H1 (cell line): ENCODE results near the gene SLC12A4. TPM values are rescaled to one million over a fixed set of nuclear protein-coding genes. Genes with fewer than 3 reads are reported as not detected.

ENCODE experiments used
- CTCF ChIA-PET: fragments of 300-600 bp; sonication (Branson Sonifier 250); formaldehyde crosslinking; loops from one replicate; lab custom pipeline; 2021; ENCODE audit not compliant: partially characterized antibody; lab: Charles Lee
- POLR2A ChIA-PET: fragments of 300-600 bp; sonication (Branson Sonifier 250); formaldehyde crosslinking; loops from one replicate; lab custom pipeline; 2021; ENCODE audit warnings: inconsistent platforms; ENCODE audit not compliant: partially characterized antibody; lab: Charles Lee
- DNase-seq, 2 experiments: peaks; one replicate each; pipeline versions ENCODE4 v3.0.0 to v3.0.0-alpha.2; 2010 to 2022; ENCODE audit warnings: low spot score in 2 of 2, low read depth in 1 of 2, mixed read lengths in 1 of 2
- FAIRE-seq: peaks from 2 replicates; lab custom pipeline; 2011; peaks lifted over from hg19 to GRCh38; lab: Jason Lieb, UNC
- H2AFZ ChIP-seq: 2 replicates; pipeline ENCODE4 v1.8.1; 2012; ENCODE audit warnings: low read length, inconsistent platforms
- H2AK5ac ChIP-seq: 2 replicates; pipeline ENCODE4 v1.6.1; 2013; ENCODE audit warnings: low read depth, low read length
- H2BK120ac ChIP-seq: replicated peaks from 2 replicates; pipeline ENCODE3; 2013; ENCODE audit warnings: low read depth, low read length, inconsistent platforms
- H2BK12ac ChIP-seq: 2 replicates; pipeline ENCODE4 v1.6.1; 2013; ENCODE audit warnings: low read depth, low read length
- H2BK15ac ChIP-seq: 2 replicates; pipeline ENCODE4 v1.6.1; 2013; ENCODE audit warnings: low read length
- H2BK20ac ChIP-seq: 2 replicates; pipeline ENCODE4 v1.6.1; 2013; ENCODE audit warnings: low read length
- H2BK5ac ChIP-seq: 2 replicates; pipeline ENCODE4 v1.6.1; 2013; ENCODE audit warnings: low read depth, low read length
- H3K14ac ChIP-seq: 2 replicates; pipeline ENCODE4 v1.6.1; 2013; ENCODE audit warnings: inconsistent platforms; ENCODE audit not compliant: insufficient read length
- H3K18ac ChIP-seq: 2 replicates; pipeline ENCODE4 v1.6.1; 2013; ENCODE audit warnings: low read length; ENCODE audit errors: extremely low read depth
- H3K23ac ChIP-seq: 2 replicates; pipeline ENCODE4 v1.6.1; 2013; ENCODE audit warnings: inconsistent platforms; ENCODE audit not compliant: insufficient read length
- H3K23me2 ChIP-seq: 2 replicates; pipeline ENCODE4 v1.6.1; 2013; ENCODE audit warnings: low read depth, low read length
- H3K27ac ChIP-seq: 2 replicates; pipeline ENCODE4 v1.6.1; 2011; ENCODE audit warnings: low read depth, low read length, inconsistent platforms
- H3K27me3 ChIP-seq, 4 experiments: replicated peaks in 1 of 4; 1 replicate in 1 of 4; 2 replicates in 3 of 4; pipeline versions ENCODE4 v1.6.1 to v1.8.1; 2011 to 2013; ENCODE audit warnings: low read length in 3 of 4, mild to moderate bottlenecking in 3 of 4, inconsistent platforms in 2 of 4, mixed read lengths in 2 of 4, moderate library complexity in 1 of 4; ENCODE audit not compliant: control insufficient read depth in 3 of 4, insufficient read depth in 3 of 4; ENCODE audit errors: extremely low read depth in 1 of 4
- H3K36me3 ChIP-seq, 4 experiments: 2 replicates each; pipeline versions ENCODE4 v1.6.1 to v1.8.1; 2011 to 2013; ENCODE audit warnings: mild to moderate bottlenecking in 4 of 4, low read length in 3 of 4, moderate library complexity in 2 of 4, control low read depth in 1 of 4, inconsistent platforms in 1 of 4; ENCODE audit not compliant: insufficient read depth in 4 of 4, control insufficient read depth in 2 of 4
- H3K4ac ChIP-seq: replicated peaks from 2 replicates; pipeline ENCODE3; 2013; ENCODE audit warnings: low read length, low read depth, mixed read lengths, inconsistent platforms; ENCODE audit not compliant: insufficient read length
- H3K4me1 ChIP-seq, 4 experiments: replicated peaks in 1 of 4; 1 replicate in 1 of 4; 2 replicates in 3 of 4; pipeline versions ENCODE4 v1.6.1 to v1.8.1; 2011 to 2013; ENCODE audit warnings: low read length in 3 of 4, inconsistent platforms in 2 of 4, mixed read lengths in 1 of 4; ENCODE audit not compliant: insufficient read depth in 4 of 4, control insufficient read depth in 3 of 4
- H3K4me2 ChIP-seq, 2 experiments: 2 replicates each; pipeline versions ENCODE4 v1.6.1 to v1.8.1; 2011 to 2013; ENCODE audit warnings: low read depth in 2 of 2, low read length in 2 of 2, control low read depth in 1 of 2, inconsistent platforms in 1 of 2, mild to moderate bottlenecking in 1 of 2; ENCODE audit not compliant: insufficient read depth in 1 of 2
- H3K4me3 ChIP-seq, 4 experiments: fragments of 200-600, 300-600 bp in 1 of 4; sonication (generic), shearing (Covaris generic), sonication (Bioruptor Twin) in 1 of 4; 2 replicates each; pipeline versions ENCODE4 v1.5.1 to v1.8.1; 2011 to 2016; ENCODE audit warnings: low read length in 4 of 4, low read depth in 3 of 4, control low read depth in 2 of 4, inconsistent platforms in 2 of 4, mild to moderate bottlenecking in 2 of 4, mixed read lengths in 1 of 4, moderate library complexity in 1 of 4; ENCODE audit not compliant: insufficient read depth in 2 of 4; ENCODE audit errors: extremely low read depth in 1 of 4
- H3K56ac ChIP-seq: replicated peaks from 2 replicates; pipeline ENCODE3; 2013; ENCODE audit warnings: low read depth, mild to moderate bottlenecking, mixed read lengths, low read length, inconsistent platforms; ENCODE audit not compliant: insufficient read length
- H3K79me1 ChIP-seq: 2 replicates; pipeline ENCODE4 v1.6.1; 2013; ENCODE audit warnings: low read depth, low read length, control low read depth
- H3K79me2 ChIP-seq, 2 experiments: 2 replicates each; pipeline versions ENCODE4 v1.6.1 to v1.8.1; 2012 to 2013; ENCODE audit warnings: low read length in 2 of 2, mild to moderate bottlenecking in 2 of 2, inconsistent platforms in 1 of 2; ENCODE audit not compliant: insufficient read depth in 2 of 2, control insufficient read depth in 1 of 2
- H3K9ac ChIP-seq, 4 experiments: replicated peaks in 1 of 4; 1 replicate in 1 of 4; 2 replicates in 3 of 4; pipeline versions ENCODE4 v1.6.1 to v1.8.1; 2011 to 2013; ENCODE audit warnings: low read depth in 3 of 4, low read length in 3 of 4, control low read depth in 2 of 4, mild to moderate bottlenecking in 2 of 4, moderate library complexity in 2 of 4, inconsistent platforms in 1 of 4; ENCODE audit errors: extremely low read depth in 1 of 4
- H3K9me3 ChIP-seq, 2 experiments: 2 replicates each; pipeline versions ENCODE4 v1.6.1 to v1.8.1; 2012 to 2013; ENCODE audit warnings: mild to moderate bottlenecking in 2 of 2, moderate library complexity in 2 of 2, control low read depth in 1 of 2, inconsistent platforms in 1 of 2, low read depth in 1 of 2, low read length in 1 of 2, mixed read lengths in 1 of 2; ENCODE audit not compliant: insufficient read depth in 2 of 2
- H4K20me1 ChIP-seq, 2 experiments: replicated peaks in 1 of 2; 2 replicates each; pipeline versions ENCODE3 to v1.8.1; 2011 to 2013; ENCODE audit warnings: inconsistent platforms in 2 of 2, low read length in 2 of 2, mild to moderate bottlenecking in 1 of 2; ENCODE audit not compliant: insufficient read depth in 2 of 2, control insufficient read depth in 1 of 2
- H4K5ac ChIP-seq: 2 replicates; pipeline ENCODE4 v1.6.1; 2013; ENCODE audit warnings: low read length, low read depth, mixed read lengths, inconsistent platforms; ENCODE audit not compliant: insufficient read length
- H4K8ac ChIP-seq: 2 replicates; pipeline ENCODE4 v1.8.0; 2013; ENCODE audit warnings: mild to moderate bottlenecking, moderate library complexity, low read length, inconsistent platforms; ENCODE audit not compliant: insufficient read depth; ENCODE audit errors: extremely low read depth
- H4K91ac ChIP-seq: replicated peaks from 2 replicates; pipeline ENCODE3; 2013; ENCODE audit warnings: low read length, mixed read lengths, inconsistent platforms; ENCODE audit not compliant: insufficient read length
- HDAC6 ChIP-seq: IDR thresholded peaks from one replicate; pipeline ENCODE4 v1.7.1; 2012; ENCODE audit warnings: low read depth, mild to moderate bottlenecking, inconsistent platforms, low read length, moderate library complexity
- WGBS, 2 experiments: shearing (Covaris generic) in 1 of 2; methylation state at CpG; one replicate each; pipeline versions ENCODE4 v1.1.6 to v1.1.7; 2013 to 2015; ENCODE audit warnings: low lambda C conversion rate in 2 of 2, mixed read lengths in 2 of 2, inconsistent platforms in 1 of 2, low coverage in 1 of 2, missing lambda C conversion rate in 1 of 2; ENCODE audit not compliant: insufficient replicate concordance in 2 of 2, insufficient coverage in 1 of 2, insufficient read length in 1 of 2; ENCODE audit errors: extremely low coverage in 1 of 2, missing lambda C conversion rate in 1 of 2; 5-methylcytosine and 5-hydroxymethylcytosine counted together
- polyA plus RNA-seq, 7 experiments: library from polyadenylated mRNA; depleted of rRNA in 3 of 7; stranded (reverse) in 5 of 7; unstranded in 2 of 7; fragments of >200 nt in 5 of 7; fragments of 200-250 nt in 2 of 7; gene quantifications; 1 replicate in 5 of 7; 2 replicates in 1 of 7; 4 replicates in 1 of 7; pipeline versions ENCODE4 v1.2.1 to v1.2.3, GENCODE V29; 2011 to 2013; ENCODE audit warnings: missing spikeins in 2 of 7, mixed read lengths in 2 of 7
- total RNA-seq: library from RNA; stranded (reverse); fragmentation: NEBNext Ultra II Directional; extraction: Animal tissue kit (Norgen Biotek cat#: 25700); gene quantifications from 2 replicates; pipeline ENCODE4 v1.2.1, GENCODE V29; 2021

Gene SLC12A4
- total and polyA plus RNA-seq, 2 of the 8 experiments (the other 6 are each of a cell fraction or from before 2014, with no cell fraction given): 41.3 to 49.3 TPM

GRCh38 chr16:67936880-67937605 is 31.4 kb downstream of the SLC12A4 start:
- Histone ChIP-seq H4K5ac (peak overlapping the region; percentile 6), H3K79me2 (0 out of 4 replicates have a peak, but pooled peaks cover 0 to 3% of the 10 kb centered on the region in 2 experiments), H4K8ac (peak overlapping the region; percentile 63; the same call in 1 of the 2 replicates), H2AK5ac (0 out of 2 replicates have a peak overlapping the region, but pooled peaks have one; percentile 2), H3K4me3 (peak overlapping the region; percentile 69 to 98 (median 92)), H3K18ac (peak overlapping the region; percentile 81), H3K9ac (peak overlapping the region; percentile 60 to 89 (median 70)), H3K4me1 (peaks cover 0 to 15% (median 8%) of the 10 kb centered on the region in 4 experiments; a peak in 5 of 7 replicates), H3K23ac (no peak overlapping the region), H2BK15ac (peak overlapping the region; percentile 63; the same call in 1 of the 2 replicates), H3K4me2 (peak overlapping the region; percentile 96), H2AFZ (no peak overlapping the region), H3K14ac (no peak overlapping the region), H3K56ac (no peak overlapping the region), H3K9me3 (no peaks in the 10 kb centered on the region), H2BK12ac (peak overlapping the region; percentile 68; the same call in 1 of the 2 replicates), H3K27me3 (no peaks in the 10 kb centered on the region), H3K79me1 (peaks cover 4% of the 10 kb centered on the region; the same call in 1 of the 2 replicates), H3K4ac (peak overlapping the region; percentile 45), H3K27ac (no peak overlapping the region), H2BK5ac (no peak overlapping the region; the same call in 1 of the 2 replicates), H4K20me1 (peaks cover 4 to 12% of the 10 kb centered on the region in 2 experiments), H4K91ac (peak overlapping the region; percentile 0), H2BK120ac (no peak overlapping the region), H3K36me3 (no peaks in the 10 kb centered on the region), H3K23me2 (peaks cover 18% of the 10 kb centered on the region), H2BK20ac (no peak overlapping the region)
- ChIA-PET POLR2A (interaction anchor here (1.0 to 4.2 kb wide), 11 partner anchors 7 to 270 kb away, joined by 3 to 47 read pairs (median 11); partner anchors contain the start of genes DDX28, DUS2, LCAT and NRN1L), CTCF (interaction anchor here (1.0 to 27.1 kb wide), 4 partner anchors 8 to 104 kb away, joined by 3 to 623 read pairs (median 4); partner anchors contain the start of genes EDC4, NRN1L and PSKH1)
- FAIRE-seq (no peak), DNase-seq (no peak)
- 61% methylated on average over 6 of the region's 6 CpGs; no CpG with 5 or more reads in 1 of the 2 experiments for WGBS, 2 experiments
- no peak for TF ChIP-seq HDAC6
